Naive thymus-derived CD4-positive, alpha-beta T cell (primary cell): Measurements from ENCODE around the gene SQSTM1. TPM values are rescaled to one million over a fixed set of nuclear protein-coding genes. Genes with fewer than 3 reads are reported as not detected.
"Not testable (repeated sequence)": the region's sequence is repeated elsewhere in the genome, so short reads cannot be mapped to it uniquely, and the experiment has no call there.

Source experiments
- ATAC-seq: fragments of 150-1000 bp; cut with Tn5 transposase; 2 replicates; pipeline ENCODE4 v1.10.0; 2021; ENCODE audit warnings: mild to moderate bottlenecking, moderate library complexity
- CTCF ChIA-PET: fragments of 350-600 bp; sonication (Branson Sonifier 250); formaldehyde crosslinking; loops from one replicate; lab custom pipeline; 2021; ENCODE audit warnings: antibody characterized with exemption; lab: Charles Lee
- POLR2A ChIA-PET: fragments of 350-600 bp; sonication (Branson Sonifier 250); formaldehyde crosslinking; loops from one replicate; lab custom pipeline; 2021; ENCODE audit warnings: antibody characterized with exemption, inconsistent platforms; lab: Charles Lee
- DNase-seq, 9 donors: peaks; one replicate each; pipeline versions ENCODE4 v3.0.0 to v3.0.0-alpha.2; 2020 to 2022; ENCODE audit warnings: mixed read lengths in 1 of 9
- H3K27ac ChIP-seq: one replicate; pipeline ENCODE4 v1.7.0; 2013; ENCODE audit warnings: mild to moderate bottlenecking, low read depth, low read length, moderate library complexity
- H3K27me3 ChIP-seq, 2 donors: one replicate each; pipeline ENCODE4 v1.7.0; 2013; ENCODE audit warnings: low read length in 2 of 2, mild to moderate bottlenecking in 2 of 2, moderate library complexity in 2 of 2; ENCODE audit not compliant: control insufficient read depth in 2 of 2, insufficient read depth in 2 of 2
- H3K36me3 ChIP-seq, 3 experiments: 1 replicate in 2 of 3; 2 replicates in 1 of 3; pipeline ENCODE4 v1.7.0; 2013; ENCODE audit warnings: low read length in 3 of 3, mild to moderate bottlenecking in 3 of 3, moderate library complexity in 1 of 3; ENCODE audit not compliant: insufficient read depth in 3 of 3, control insufficient read depth in 2 of 3
- H3K4me1 ChIP-seq, 2 donors: one replicate each; pipeline ENCODE4 v1.7.0; 2013; ENCODE audit warnings: low read length in 2 of 2, mild to moderate bottlenecking in 2 of 2, moderate library complexity in 1 of 2; ENCODE audit not compliant: control insufficient read depth in 2 of 2, insufficient read depth in 2 of 2
- H3K4me3 ChIP-seq: 2 replicates; pipeline ENCODE4 v1.7.0; 2013; ENCODE audit warnings: mild to moderate bottlenecking, low read length
- H3K9me3 ChIP-seq, 3 experiments: 1 replicate in 2 of 3; 2 replicates in 1 of 3; pipeline ENCODE4 v1.7.0; 2013; ENCODE audit warnings: low read length in 3 of 3; ENCODE audit not compliant: control insufficient read depth in 2 of 3
- H3K27ac Mint-ChIP-seq, 9 donors: one replicate each; pipeline ENCODE4 v1.8.0; 2020 to 2022; ENCODE audit warnings: mixed read lengths in 9 of 9, mild to moderate bottlenecking in 8 of 9, moderate library complexity in 5 of 9, inconsistent platforms in 2 of 9
- H3K27me3 Mint-ChIP-seq, 5 donors: one replicate each; pipeline ENCODE4 v1.8.0; 2021 to 2022; ENCODE audit warnings: mixed read lengths in 5 of 5, mild to moderate bottlenecking in 1 of 5
- H3K36me3 Mint-ChIP-seq, 5 donors: one replicate each; pipeline ENCODE4 v1.8.0; 2020 to 2022; ENCODE audit warnings: mixed read lengths in 5 of 5, mild to moderate bottlenecking in 3 of 5, inconsistent platforms in 1 of 5
- H3K4me1 Mint-ChIP-seq, 7 donors: one replicate each; pipeline ENCODE4 v1.8.0; 2020 to 2022; ENCODE audit warnings: mixed read lengths in 7 of 7, mild to moderate bottlenecking in 3 of 7, inconsistent platforms in 1 of 7
- H3K4me3 Mint-ChIP-seq, 10 donors: one replicate each; pipeline ENCODE4 v1.8.0; 2020 to 2022; ENCODE audit warnings: mild to moderate bottlenecking in 10 of 10, mixed read lengths in 10 of 10, moderate library complexity in 6 of 10, inconsistent platforms in 2 of 10
- H3K9me3 Mint-ChIP-seq, 11 donors: one replicate each; pipeline ENCODE4 v1.8.0; 2020 to 2022; ENCODE audit warnings: mixed read lengths in 11 of 11, mild to moderate bottlenecking in 4 of 11, inconsistent platforms in 1 of 11, moderate library complexity in 1 of 11
- intact Hi-C, 2 donors: fragments of 100-400 bp; cut with micrococcal nuclease; formaldehyde crosslinking; loops; one replicate each; pipeline ENCODE4 v1.15.1; 2023
- polyA plus RNA-seq, 2 donors: library from polyadenylated mRNA; unstranded; fragments of 300-500 nt; fragmentation: Illumina TruSeq; gene quantifications; one replicate each; pipeline ENCODE4 v1.2.3, GENCODE V29; 2021
- total RNA-seq, 6 experiments: library from RNA in 5 of 6; stranded (reverse) in 5 of 6; gene quantifications; 1 replicate in 5 of 6; 2 replicates in 1 of 6; pipeline ENCODE4 v1.2.3 and lab custom pipeline; 2021 to 2026

The SQSTM1 gene
- total and polyA plus RNA-seq, 7 experiments from 2014 or later: 129 to 309 (median 222) TPM

GRCh38 chr5:179783128-179783527 lies 37.6 kb upstream of the SQSTM1 start:
- Histone ChIP-seq H3K27ac (no peak overlapping the region), H3K27me3 (no peaks in the 10 kb centered on the region), H3K9me3 (no peaks in the 10 kb centered on the region), H3K4me1 (no peaks in the 10 kb centered on the region), H3K36me3 (peaks cover 0 to 20% (median 3%) of the 10 kb centered on the region in 3 experiments), H3K4me3 (no peak overlapping the region)
- intact Hi-C loops: no loop called here
- Mint-ChIP-seq H3K4me1 (peaks cover 0 to 5% (median 0%) of the 10 kb centered on the region in 7 donors), H3K9me3 (no peaks in the 10 kb centered on the region), H3K27me3 (no peaks in the 10 kb centered on the region), H3K36me3 (peaks cover 0 to 16% (median 2%) of the 10 kb centered on the region in 5 donors), H3K27ac (no peak overlapping the region), H3K4me3 (no peak overlapping the region)
- ATAC-seq (no peak), DNase-seq (no peak)
- CTCF ChIA-PET: interaction anchor here (0.9 kb wide), 1 partner anchor 11 kb away, joined by 5 read pairs; the partner anchor contains the start of gene LTC4S
- POLR2A ChIA-PET: interaction anchor here (0.7 kb wide), 1 partner anchor 16 kb away, joined by 4 read pairs; no protein-coding TSS in a partner anchor

GRCh38 chr5:179786861-179787260 lies 33.8 kb upstream of the SQSTM1 start:
- Mint-ChIP-seq H3K9me3 (peaks cover 0 to 2% (median 0%) of the 10 kb centered on the region in 11 donors), H3K4me3 (no peak overlapping the region), H3K27me3 (no peaks in the 10 kb centered on the region), H3K4me1 (peaks cover 0 to 2% (median 0%) of the 10 kb centered on the region in 7 donors), H3K27ac (no peak overlapping the region), H3K36me3 (peaks cover 0 to 3% (median 0%) of the 10 kb centered on the region in 5 donors)
- no peaks in the 10 kb centered on the region for H3K4me1 ChIP-seq
- ChIA-PET CTCF (interaction anchor here (1.0 kb wide), 1 partner anchor 15 kb away, joined by 4 read pairs; no protein-coding TSS in a partner anchor), POLR2A (no interaction called here)
- H3K36me3 ChIP-seq: peaks cover 0 to 4% (median 0%) of the 10 kb centered on the region in 3 experiments
- no peaks in the 10 kb centered on the region for H3K27me3 ChIP-seq
- no peak for DNase-seq
- H3K4me3 ChIP-seq: no peak overlapping the region
- H3K27ac ChIP-seq: no peak overlapping the region
- H3K9me3 ChIP-seq: no peaks in the 10 kb centered on the region
- intact Hi-C loops: no loop called here
- no peak for ATAC-seq

- no peak overlapping the region for H3K4me3 Mint-ChIP-seq
- Histone ChIP-seq H3K4me1 (no peaks in the 10 kb centered on the region), H3K4me3 (no peak overlapping the region), H3K27me3 (no peaks in the 10 kb centered on the region), H3K36me3 (no peaks in the 10 kb centered on the region), H3K9me3 (no peaks in the 10 kb centered on the region), H3K27ac (no peak overlapping the region)
- intact Hi-C loops: no loop called here
- H3K27me3 Mint-ChIP-seq: no peaks in the 10 kb centered on the region
- no peak for DNase-seq
- peaks cover 0 to 2% (median 0%) of the 10 kb centered on the region in 11 donors for H3K9me3 Mint-ChIP-seq
- H3K4me1 Mint-ChIP-seq: peaks cover 5 to 14% (median 8%) of the 10 kb centered on the region in 7 donors
- no peak for ATAC-seq
- ChIA-PET POLR2A (interaction anchor here (0.6 to 1.0 kb wide), 3 partner anchors 30 to 57 kb away, joined by 3 to 4 read pairs (median 3); no protein-coding TSS in a partner anchor), CTCF (no interaction called here)
- H3K36me3 Mint-ChIP-seq: peaks cover 0 to 3% (median 0%) of the 10 kb centered on the region in 5 donors
- H3K27ac Mint-ChIP-seq: no peak overlapping the region
Observed at GRCh38 chr5:179788193-179788854, 32.4 kb upstream of the SQSTM1 start.

- ATAC-seq, CTCF ChIA-PET, H3K4me3 ChIP-seq, H3K27me3 ChIP-seq, H3K9me3 Mint-ChIP-seq, H3K27ac Mint-ChIP-seq, H3K27me3 Mint-ChIP-seq, H3K9me3 ChIP-seq, H3K4me1 ChIP-seq, intact Hi-C loops, H3K36me3 Mint-ChIP-seq, H3K27ac ChIP-seq, DNase-seq, H3K4me3 Mint-ChIP-seq, H3K36me3 ChIP-seq: not testable (repeated sequence)
- POLR2A ChIA-PET: interaction anchor here (0.7 kb wide), 1 partner anchor 52 kb away, joined by 5 read pairs; no protein-coding TSS in a partner anchor
- peaks cover 14 to 23% (median 17%) of the 10 kb centered on the region in 7 donors for H3K4me1 Mint-ChIP-seq
Observed at GRCh38 chr5:179789278-179789677, 31.4 kb upstream of the SQSTM1 start.

DNA sequence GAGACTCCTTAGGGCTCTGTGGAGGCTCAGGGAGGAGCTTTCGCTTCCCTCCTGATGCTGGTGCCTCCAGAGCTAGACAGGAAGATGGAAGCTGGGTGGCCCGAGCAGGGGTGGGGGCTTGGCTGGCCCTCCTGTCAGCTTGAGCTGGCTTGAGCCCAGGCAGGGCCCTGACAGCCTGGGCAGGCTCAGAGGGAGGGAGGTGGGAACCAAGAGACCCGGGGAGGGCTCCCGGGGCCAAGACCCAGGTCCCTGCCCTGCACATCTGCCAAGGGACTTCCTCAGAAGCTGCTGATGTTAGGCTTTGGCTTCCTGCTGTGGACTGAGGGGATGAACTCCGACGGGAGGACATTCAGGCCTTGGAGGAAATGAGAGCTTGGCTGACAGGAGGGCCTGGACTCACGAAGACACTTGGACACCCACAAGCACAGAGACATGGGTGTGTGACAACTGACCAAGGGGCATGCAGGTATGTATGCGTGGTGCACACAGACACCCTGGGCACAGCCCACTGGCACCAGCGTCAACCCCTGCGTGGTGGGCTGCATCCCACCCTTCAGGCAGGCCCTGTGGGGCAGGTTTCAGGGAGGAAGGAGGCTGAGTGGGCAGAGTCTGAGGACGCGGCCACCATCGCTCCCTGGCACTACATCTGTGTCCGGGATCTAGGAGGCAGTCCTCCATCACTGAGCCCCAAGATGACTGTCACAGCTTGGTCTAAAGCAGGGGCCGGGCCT lies 28.7 kb upstream of the SQSTM1 start:
- ChIA-PET POLR2A (interaction anchor here (0.6 to 1.2 kb wide), 3 partner anchors 30 to 1464 kb away, joined by 3 to 4 read pairs (median 4); partner anchors contain the start of gene HNRNPH1), CTCF (interaction anchor here (0.5 to 0.6 kb wide), 2 partner anchors 131 to 524 kb away, joined by 3 to 5 read pairs; no protein-coding TSS in a partner anchor)
- Mint-ChIP-seq H3K27me3 (no peaks in the 10 kb centered on the region), H3K27ac (peak overlapping the region in 6 of 9 donors; percentile 43 to 86 (median 64)), H3K4me1 (peaks cover 19 to 33% (median 27%) of the 10 kb centered on the region in 7 donors), H3K9me3 (peaks cover 0 to 6% (median 0%) of the 10 kb centered on the region in 11 donors), H3K4me3 (peak overlapping the region in 3 of 10 donors; percentile 14 to 40 (median 38)), H3K36me3 (peaks cover 0 to 3% (median 0%) of the 10 kb centered on the region in 5 donors)
- ATAC-seq (no peak), DNase-seq (no peak)
- Histone ChIP-seq H3K27me3 (no peaks in the 10 kb centered on the region), H3K36me3 (no peaks in the 10 kb centered on the region), H3K27ac (no peak overlapping the region), H3K4me1 (peaks cover 24 to 28% of the 10 kb centered on the region in 2 donors), H3K9me3 (no peaks in the 10 kb centered on the region), H3K4me3 (no peak overlapping the region)
- intact Hi-C loops: no loop called here
